ENCODE measurements around the gene RRP8.

- TF ChIP-seq CTCF (IDR thresholded peaks at IDR 0.05; ENCODE audit: poor library complexity) (no peak), EZH2phosphoT487 (IDR thresholded peaks at IDR 0.05; ENCODE audit: low read depth, severe bottlenecking, unreplicated experiment) (no peak)
Measured at GRCh38 chr11:6584528-6584927, 18.9 kb downstream of the RRP8 start.
